Mesodermal cell (in vitro differentiated cells): Measurements from ENCODE around the gene HNMT.

Source experiments
- H3K27ac ChIP-seq: 2 replicates; pipeline ENCODE4 v1.7.0; 2013; ENCODE audit warnings: mild to moderate bottlenecking, low read depth, low read length, moderate library complexity; ENCODE audit not compliant: severe bottlenecking
- H3K36me3 ChIP-seq: 2 replicates; pipeline ENCODE4 v1.7.1; 2013; ENCODE audit warnings: mild to moderate bottlenecking, low read length, moderate library complexity; ENCODE audit not compliant: control insufficient read depth, insufficient read depth
- H3K4me1 ChIP-seq: one replicate; pipeline ENCODE4 v1.7.1; 2013; ENCODE audit warnings: mild to moderate bottlenecking, low read length; ENCODE audit not compliant: insufficient read depth, control insufficient read depth, poor library complexity, severe bottlenecking
- H3K4me3 ChIP-seq: 2 replicates; pipeline ENCODE4 v1.7.0; 2013; ENCODE audit warnings: low read length, control low read depth, mild to moderate bottlenecking; ENCODE audit not compliant: insufficient read depth, poor library complexity, severe bottlenecking; ENCODE audit errors: extremely low read depth
- H3K9me3 ChIP-seq: 2 replicates; pipeline ENCODE4 v1.7.1; 2013; ENCODE audit warnings: mild to moderate bottlenecking, low read length, moderate library complexity; ENCODE audit not compliant: control insufficient read depth
- WGBS, 2 experiments: methylation state at CpG; one replicate each; pipeline ENCODE4 v1.1.5; 2013; ENCODE audit warnings: missing lambda C conversion rate in 2 of 2; ENCODE audit not compliant: insufficient coverage in 2 of 2; 5-methylcytosine and 5-hydroxymethylcytosine counted together

HNMT gene

GRCh38 chr2:137946227-137946626 lies 18.0 kb upstream of the HNMT start:
- Histone ChIP-seq H3K9me3 (no peaks in the 10 kb centered on the region), H3K27ac (no peak overlapping the region), H3K36me3 (no peaks in the 10 kb centered on the region), H3K4me3 (no peak overlapping the region), H3K4me1 (peaks cover 18% of the 10 kb centered on the region)

- no peak overlapping the region for H3K27ac ChIP-seq
- H3K4me3 ChIP-seq, result no peak overlapping the region
- H3K9me3 ChIP-seq, result no peaks in the 10 kb centered on the region
- H3K4me1 ChIP-seq, result peaks cover 9% of the 10 kb centered on the region
- no peaks in the 10 kb centered on the region for H3K36me3 ChIP-seq
- 43 to 82% methylated on average over 1 of the region's 3 CpGs for WGBS, 2 experiments
These were observed 17.1 kb upstream of the HNMT start for GRCh38 chr2:137947032-137947727.

GRCh38 chr2:137947728-137948336 lies 16.4 kb upstream of the HNMT start:
- Histone ChIP-seq H3K9me3 (no peaks in the 10 kb centered on the region), H3K4me3 (no peak overlapping the region), H3K4me1 (peaks cover 8% of the 10 kb centered on the region), H3K27ac (no peak overlapping the region), H3K36me3 (no peaks in the 10 kb centered on the region)
- 40 to 43% methylated on average over 1 to 3 of the region's 4 CpGs for WGBS, 2 experiments

- 100% methylated on average over 4 of the region's 7 CpGs; no CpG with 5 or more reads in 1 of the 2 experiments for WGBS, 2 experiments
These were observed 15.4 kb upstream of the HNMT start for GRCh38 chr2:137948894-137949293.

GRCh38 chr2:137950238-137950637 lies 14.0 kb upstream of the HNMT start:
- Histone ChIP-seq H3K36me3 (no peaks in the 10 kb centered on the region), H3K4me1 (peaks cover 8% of the 10 kb centered on the region), H3K9me3 (no peaks in the 10 kb centered on the region), H3K27ac (no peak overlapping the region), H3K4me3 (no peak overlapping the region)
- 93 to 97% methylated on average over 3 to 4 of the region's 4 CpGs for WGBS, 2 experiments

More at GRCh38 chr2:137948894-137949293, 15.4 kb upstream of the HNMT start:
- H3K27ac ChIP-seq, result no peak overlapping the region
- H3K9me3 ChIP-seq, result no peaks in the 10 kb centered on the region
- peaks cover 14% of the 10 kb centered on the region for H3K4me1 ChIP-seq
- no peaks in the 10 kb centered on the region for H3K36me3 ChIP-seq
- H3K4me3 ChIP-seq, result no peak overlapping the region

GRCh38 chr2:137951586-137951985 lies 12.7 kb upstream of the HNMT start:
- Histone ChIP-seq H3K4me3 (no peak overlapping the region), H3K36me3 (no peaks in the 10 kb centered on the region), H3K9me3 (no peaks in the 10 kb centered on the region), H3K27ac (no peak overlapping the region), H3K4me1 (peaks cover 8% of the 10 kb centered on the region)
- WGBS, 2 experiments, result 25 to 38% methylated on average over 1 of the region's 3 CpGs

- no peak overlapping the region for H3K27ac ChIP-seq
- no peaks in the 10 kb centered on the region for H3K9me3 ChIP-seq
- no peaks in the 10 kb centered on the region for H3K36me3 ChIP-seq
- 67 to 79% methylated on average over 3 to 6 of the region's 9 CpGs for WGBS, 2 experiments
- peaks cover 8% of the 10 kb centered on the region for H3K4me1 ChIP-seq
- H3K4me3 ChIP-seq, result no peak overlapping the region
These were observed 11.6 kb upstream of the HNMT start for GRCh38 chr2:137952586-137953129.

GRCh38 chr2:137955536-137955935 lies 8.7 kb upstream of the HNMT start:
- no peaks in the 10 kb centered on the region for H3K36me3 ChIP-seq
- H3K4me3 ChIP-seq, result no peak overlapping the region
- 85 to 93% methylated on average over 2 of the region's 2 CpGs for WGBS, 2 experiments
- H3K4me1 ChIP-seq, result peaks cover 8% of the 10 kb centered on the region
- H3K9me3 ChIP-seq, result no peaks in the 10 kb centered on the region
- H3K27ac ChIP-seq, result no peak overlapping the region

GRCh38 chr2:137957033-137957432 lies 7.2 kb upstream of the HNMT start:
- no peak overlapping the region for H3K4me3 ChIP-seq
- peaks cover 8% of the 10 kb centered on the region for H3K4me1 ChIP-seq
- H3K36me3 ChIP-seq, result no peaks in the 10 kb centered on the region
- no peaks in the 10 kb centered on the region for H3K9me3 ChIP-seq
- no CpG with 5 or more reads among the region's 1 CpG for WGBS, 2 experiments
- H3K27ac ChIP-seq, result no peak overlapping the region

- no CpG with 5 or more reads among the region's 1 CpG for WGBS, 2 experiments
- no peak overlapping the region for H3K27ac ChIP-seq
- H3K36me3 ChIP-seq, result no peaks in the 10 kb centered on the region
- H3K4me1 ChIP-seq, result peaks cover 6% of the 10 kb centered on the region
- no peak overlapping the region for H3K4me3 ChIP-seq
- H3K9me3 ChIP-seq, result no peaks in the 10 kb centered on the region
These were observed 5.1 kb upstream of the HNMT start for GRCh38 chr2:137959166-137959565.

- 98% methylated on average over 3 of the region's 4 CpGs for WGBS, 2 experiments
- no peaks in the 10 kb centered on the region for H3K36me3 ChIP-seq
These were observed 4.0 kb upstream of the HNMT start for GRCh38 chr2:137960223-137960622.

More at GRCh38 chr2:137960223-137960622, 4.0 kb upstream of the HNMT start:
- no peak overlapping the region for H3K27ac ChIP-seq
- no peak overlapping the region for H3K4me3 ChIP-seq
- H3K4me1 ChIP-seq, result peaks cover 6% of the 10 kb centered on the region
- H3K9me3 ChIP-seq, result no peaks in the 10 kb centered on the region
